ES-I3 (cell line): ENCODE measurements around the gene ISCA1.

Source experiments
- H3K36me3 ChIP-seq: 2 replicates; pipeline ENCODE4 v1.6.1; 2013; ENCODE audit warnings: mild to moderate bottlenecking, low read length, control low read depth, moderate library complexity; ENCODE audit not compliant: insufficient read depth
- H3K4me1 ChIP-seq: 2 replicates; pipeline ENCODE4 v1.6.1; 2013; ENCODE audit warnings: mild to moderate bottlenecking, control low read depth, low read length; ENCODE audit not compliant: insufficient read depth
- H3K9ac ChIP-seq: 2 replicates; pipeline ENCODE4 v1.6.1; 2013; ENCODE audit warnings: low read depth, mild to moderate bottlenecking, low read length, moderate library complexity
- H3K9me3 ChIP-seq: 2 replicates; pipeline ENCODE4 v1.6.1; 2013; ENCODE audit warnings: mild to moderate bottlenecking, low read length, moderate library complexity; ENCODE audit not compliant: control insufficient read depth, insufficient read depth

Gene ISCA1

DNA sequence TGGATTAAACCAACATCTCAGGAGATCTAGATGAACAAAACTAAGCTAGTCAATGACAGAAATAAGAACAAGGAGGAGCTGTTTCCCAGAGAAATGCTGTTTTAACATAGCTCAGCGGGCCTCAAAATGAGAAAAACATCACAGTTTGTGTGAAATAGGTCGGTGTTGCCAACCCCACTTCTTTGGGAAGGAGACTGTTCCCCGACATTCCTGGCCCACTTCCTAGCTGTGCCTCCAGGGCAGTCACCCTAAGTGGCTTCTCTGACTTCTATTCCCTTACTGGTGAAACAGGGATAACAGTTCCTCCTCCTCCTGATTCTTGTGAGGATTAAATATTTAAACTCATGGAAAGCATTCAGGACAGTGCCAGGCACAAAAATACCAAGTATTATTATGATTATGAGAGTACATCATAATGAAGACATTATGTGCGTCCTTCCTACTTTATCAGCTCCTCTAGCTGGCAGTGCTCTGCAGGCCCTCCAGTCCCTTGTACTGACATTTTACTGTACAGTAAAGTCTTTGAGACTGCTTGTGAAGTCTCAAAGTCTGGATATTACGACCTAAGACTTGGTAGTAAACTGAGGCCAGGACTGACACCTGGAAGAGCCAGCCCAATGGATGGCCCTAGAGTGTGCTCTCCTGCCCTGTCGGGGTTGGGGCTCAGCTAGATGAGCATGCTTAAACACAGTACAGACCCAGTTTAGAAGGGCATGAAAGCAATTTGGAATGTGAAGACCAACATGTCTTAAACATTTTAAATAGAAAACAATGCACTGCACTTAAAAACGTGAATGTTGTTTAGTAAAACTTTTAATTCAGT, 7.3 kb downstream of the ISCA1 start:
- Histone ChIP-seq H3K36me3 (peaks cover 12% of the 10 kb centered on the region; the same call in 1 of the 2 replicates), H3K4me1 (peaks cover 4% of the 10 kb centered on the region; the same call in 1 of the 2 replicates), H3K9me3 (no peaks in the 10 kb centered on the region), H3K9ac (no peak overlapping the region)

DNA sequence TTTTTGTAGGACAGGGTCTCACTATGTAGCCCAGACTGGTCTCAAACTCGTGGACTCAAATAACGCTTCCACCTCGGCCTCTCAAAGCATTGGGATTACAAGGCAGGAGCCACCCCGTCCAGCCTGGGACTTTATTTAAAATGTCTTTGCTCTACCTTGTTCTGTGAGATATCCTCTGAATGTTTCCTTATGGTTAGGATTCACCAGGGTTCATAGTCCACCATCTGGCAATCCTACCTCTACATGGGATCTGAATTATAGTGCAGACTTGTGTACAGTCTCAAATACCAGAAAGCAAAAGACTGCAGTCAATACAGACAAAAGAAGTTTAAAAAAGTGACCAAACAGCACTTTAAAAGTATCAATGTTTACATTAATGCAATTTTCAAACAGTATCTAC, 10.1 kb downstream of the ISCA1 start:
- Histone ChIP-seq H3K36me3 (peaks cover 10% of the 10 kb centered on the region; the same call in 1 of the 2 replicates), H3K9me3 (no peaks in the 10 kb centered on the region), H3K9ac (no peak overlapping the region), H3K4me1 (peaks cover 2% of the 10 kb centered on the region; the same call in 1 of the 2 replicates)

DNA sequence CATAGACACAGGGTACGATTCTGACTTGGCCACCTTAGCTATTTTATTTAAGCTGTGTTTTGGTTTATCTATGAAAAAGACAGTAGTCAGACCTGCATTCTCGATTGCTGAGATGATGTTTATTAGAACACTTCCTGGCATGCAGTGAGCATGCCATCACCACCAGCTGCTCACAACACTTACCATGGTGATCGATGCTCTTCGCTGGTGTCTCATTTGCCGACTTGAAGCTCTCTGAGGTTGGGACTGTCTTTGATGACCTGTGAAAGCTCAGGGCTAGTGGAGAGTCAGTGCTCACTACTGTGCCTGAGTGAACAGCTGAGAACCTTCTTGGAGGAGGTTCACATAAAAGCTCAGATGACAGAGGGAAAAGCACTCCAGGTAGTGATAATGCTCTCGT, 18.5 kb downstream of the ISCA1 start:
- Histone ChIP-seq H3K4me1 (peaks cover 8% of the 10 kb centered on the region; the same call in 1 of the 2 replicates), H3K9ac (no peak overlapping the region), H3K9me3 (no peaks in the 10 kb centered on the region), H3K36me3 (no peaks in the 10 kb centered on the region; the same call in 1 of the 2 replicates)

DNA sequence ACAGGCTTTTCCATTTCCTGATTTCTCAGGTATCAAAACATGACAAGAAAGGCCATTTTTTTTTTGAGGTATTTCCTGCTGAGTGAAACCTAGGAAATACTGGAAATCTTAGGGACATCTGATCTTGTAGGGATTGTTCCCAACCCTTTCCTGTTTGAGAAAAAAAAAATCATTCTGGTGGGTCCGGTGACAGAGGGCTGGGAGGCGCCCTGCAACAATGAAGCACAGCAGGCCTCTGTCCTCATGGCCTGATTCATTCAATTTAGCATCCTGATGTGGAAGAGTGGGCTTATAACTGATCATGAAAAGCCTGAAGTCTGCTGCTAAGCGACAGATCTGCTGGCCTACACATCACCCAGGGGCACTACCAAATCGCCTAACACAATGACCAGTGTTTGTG, 19.8 kb downstream of the ISCA1 start:
- no peak overlapping the region for H3K9ac ChIP-seq
- no peaks in the 10 kb centered on the region; the same call in 1 of the 2 replicates for H3K36me3 ChIP-seq
- H3K9me3 ChIP-seq = no peaks in the 10 kb centered on the region
- H3K4me1 ChIP-seq = peaks cover 8% of the 10 kb centered on the region; the same call in 1 of the 2 replicates

DNA sequence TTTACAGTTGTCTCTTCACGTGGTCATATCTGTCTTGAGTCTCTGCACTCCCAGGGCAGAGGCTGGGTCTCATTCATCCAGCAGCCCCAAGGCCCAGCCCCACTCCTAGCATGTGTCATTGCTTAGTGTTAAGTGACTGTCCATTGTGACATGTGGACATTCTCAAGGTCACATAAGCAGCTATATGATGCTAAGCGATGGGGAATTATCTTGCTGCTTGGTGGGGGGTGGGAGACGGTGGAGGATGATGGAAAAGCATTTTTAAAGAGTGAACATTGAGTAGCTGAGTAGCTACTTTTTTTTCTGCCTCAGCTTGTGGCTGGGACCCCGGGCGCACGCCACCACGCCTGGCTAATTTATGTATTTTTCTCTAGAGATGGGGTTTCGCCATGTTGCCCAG, 22.8 kb downstream of the ISCA1 start, which contains the start of gene C9orf153:
C9orf153 (minus strand) TSS at position 101 of the 400 bp plus-strand sequence. CDS start 30,054 bp downstream, outside the sequence.
- H3K36me3 ChIP-seq = no peaks in the 10 kb centered on the region; the same call in 1 of the 2 replicates
- peaks cover 8% of the 10 kb centered on the region; the same call in 1 of the 2 replicates for H3K4me1 ChIP-seq
- H3K9me3 ChIP-seq = no peaks in the 10 kb centered on the region
- H3K9ac ChIP-seq = no peak within 1 kb of the TSS

DNA sequence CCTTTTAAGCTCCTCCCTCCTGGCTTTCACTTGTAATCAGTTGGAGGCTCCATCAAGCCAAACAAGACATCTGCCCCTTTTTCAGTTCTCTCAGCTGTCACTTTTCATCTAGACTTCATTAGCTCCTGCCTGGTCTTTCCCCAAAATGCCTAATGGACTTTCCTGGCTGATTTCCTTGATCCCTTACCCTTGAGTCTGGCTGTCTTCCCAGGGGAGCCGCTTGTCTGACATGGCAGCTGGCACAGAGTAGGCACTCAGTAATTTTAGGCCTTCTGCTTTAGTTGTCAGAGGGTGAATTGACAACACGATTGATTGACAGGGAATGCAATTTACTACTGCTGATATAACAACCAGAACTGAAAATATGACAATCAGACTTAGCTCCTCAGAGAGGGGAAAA, 24.9 kb downstream of the ISCA1 start:
- Histone ChIP-seq H3K9me3 (peaks cover 11% of the 10 kb centered on the region), H3K4me1 (peaks cover 2% of the 10 kb centered on the region; the same call in 1 of the 2 replicates), H3K36me3 (no peaks in the 10 kb centered on the region), H3K9ac (no peak overlapping the region)

DNA sequence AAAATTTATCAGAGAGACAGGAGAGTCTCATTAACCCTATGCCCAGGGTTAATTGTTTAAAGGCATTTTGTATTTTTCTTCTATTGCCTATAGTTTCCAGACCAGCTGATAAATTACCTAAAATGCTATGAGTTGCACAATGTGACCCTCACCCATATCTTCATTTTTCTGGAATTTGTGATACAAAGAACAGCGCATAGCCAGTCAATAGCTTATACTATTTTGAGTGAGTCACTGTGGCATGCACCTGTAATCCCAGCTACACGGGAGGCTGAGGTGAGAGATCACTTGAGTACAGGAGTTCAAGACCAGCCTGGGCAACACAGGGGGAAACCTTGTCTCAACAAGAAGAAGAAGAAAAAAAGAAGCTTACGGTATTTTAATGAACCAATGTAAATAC, 25.7 kb downstream of the ISCA1 start:
- Histone ChIP-seq H3K4me1 (no peaks in the 10 kb centered on the region), H3K36me3 (no peaks in the 10 kb centered on the region), H3K9me3 (peaks cover 13% of the 10 kb centered on the region), H3K9ac (no peak overlapping the region)

DNA sequence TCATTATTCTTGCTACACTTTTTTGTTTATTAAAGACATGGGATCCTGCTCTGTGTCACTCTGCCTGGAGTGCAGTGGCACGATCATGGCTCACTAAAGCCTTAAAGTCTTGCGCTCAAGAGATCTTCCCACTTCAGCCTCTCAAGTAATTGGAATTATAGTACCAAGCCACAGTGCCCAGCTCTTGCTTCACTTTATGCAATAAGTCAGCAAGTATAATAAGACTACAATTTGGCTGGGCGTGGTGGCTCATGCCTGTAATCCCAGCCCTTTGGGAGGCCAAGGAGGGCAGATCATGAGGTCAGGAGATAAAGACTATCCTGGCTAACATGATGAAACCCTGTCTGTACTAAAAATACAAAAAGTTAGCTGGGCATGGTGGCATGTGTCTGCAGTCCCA, 28.8 kb downstream of the ISCA1 start:
- H3K9me3 ChIP-seq = peaks cover 13% of the 10 kb centered on the region
- no peaks in the 10 kb centered on the region for H3K4me1 ChIP-seq
- no peaks in the 10 kb centered on the region for H3K36me3 ChIP-seq
- H3K9ac ChIP-seq = no peak overlapping the region

DNA sequence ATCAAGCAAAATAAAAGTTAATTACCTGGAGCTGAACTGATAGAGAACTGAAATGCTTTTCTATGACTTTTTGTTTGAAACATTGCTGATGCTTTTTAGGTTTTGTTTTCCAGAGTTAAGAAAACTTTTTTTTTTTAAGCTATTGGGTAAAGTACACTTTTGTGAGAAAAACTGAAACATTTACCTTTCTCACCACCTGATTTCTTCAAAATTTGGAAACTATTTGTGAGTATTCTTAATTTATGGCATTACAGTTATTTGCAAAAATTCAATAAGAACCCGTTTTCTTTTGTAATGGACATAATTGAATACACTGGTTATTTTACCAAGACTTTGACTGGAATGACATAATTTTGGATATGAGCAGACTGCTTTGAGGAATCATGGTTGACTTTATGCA, 29.5 kb downstream of the ISCA1 start:
- Histone ChIP-seq H3K4me1 (no peaks in the 10 kb centered on the region), H3K9ac (no peak overlapping the region), H3K36me3 (no peaks in the 10 kb centered on the region), H3K9me3 (peaks cover 13% of the 10 kb centered on the region)

DNA sequence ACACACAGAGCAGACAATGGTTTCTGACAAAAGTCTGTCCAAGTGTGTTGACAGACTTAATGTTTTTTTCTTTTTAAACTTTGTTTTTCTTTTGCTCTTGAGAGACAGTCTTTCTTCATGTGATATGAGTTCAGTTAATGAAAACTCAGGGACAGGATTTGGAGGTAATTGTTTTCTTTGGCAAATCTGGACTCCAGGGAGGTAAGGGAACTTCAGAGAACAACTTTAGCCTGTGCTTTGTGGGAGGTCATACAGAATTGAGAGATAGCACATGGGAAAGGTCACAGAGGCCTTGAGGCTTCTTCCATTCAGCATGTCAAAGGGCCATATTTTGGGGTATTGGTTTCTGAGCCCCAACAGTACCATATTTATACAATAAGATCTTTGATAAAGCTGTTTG, 32.2 kb downstream of the ISCA1 start:
- H3K4me1 ChIP-seq = no peaks in the 10 kb centered on the region
- peaks cover 13% of the 10 kb centered on the region for H3K9me3 ChIP-seq
- H3K9ac ChIP-seq = no peak overlapping the region
- H3K36me3 ChIP-seq = no peaks in the 10 kb centered on the region

DNA sequence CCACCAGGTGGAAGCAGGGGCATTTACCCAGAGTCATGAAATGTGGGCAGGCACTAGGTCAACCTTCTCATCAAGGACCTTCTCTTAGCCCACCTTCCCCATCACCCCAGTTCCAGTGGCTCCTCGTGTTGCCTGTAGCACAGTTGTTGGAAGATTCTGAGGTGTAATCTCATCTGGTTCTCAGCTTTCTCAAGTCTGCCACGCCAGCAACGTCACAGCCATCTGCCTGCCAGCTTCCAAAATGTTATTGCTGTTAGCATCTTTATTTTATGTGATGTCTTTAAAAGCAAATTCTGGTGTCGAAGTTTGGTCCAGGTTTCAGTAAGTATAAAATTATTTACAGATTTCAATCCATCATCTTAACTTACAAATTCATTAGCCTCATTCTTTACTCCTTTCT, 33.6 kb downstream of the ISCA1 start:
- peaks cover 13% of the 10 kb centered on the region for H3K9me3 ChIP-seq
- H3K9ac ChIP-seq = no peak overlapping the region
- H3K4me1 ChIP-seq = no peaks in the 10 kb centered on the region
- H3K36me3 ChIP-seq = no peaks in the 10 kb centered on the region

DNA sequence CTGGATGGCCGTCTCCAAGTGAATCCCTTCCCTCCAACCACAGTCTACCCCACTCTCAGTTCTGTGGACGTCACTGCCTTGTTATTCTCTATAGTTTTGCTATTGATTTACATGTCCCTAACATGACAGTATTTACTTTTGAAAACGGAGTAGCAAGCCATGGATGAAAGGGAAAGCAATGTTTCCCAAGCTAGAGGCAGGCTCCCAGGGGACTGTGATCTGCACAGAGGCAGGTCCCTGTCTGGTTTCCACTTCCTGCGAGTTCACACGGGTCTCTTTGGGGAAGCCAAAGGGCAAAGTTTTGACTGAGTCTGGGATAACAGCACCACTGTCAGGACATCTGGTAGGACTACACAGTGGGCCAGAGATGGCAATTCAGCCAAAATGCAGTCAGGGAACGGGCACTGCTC, 35.6 kb downstream of the ISCA1 start:
- no peak overlapping the region for H3K9ac ChIP-seq

DNA sequence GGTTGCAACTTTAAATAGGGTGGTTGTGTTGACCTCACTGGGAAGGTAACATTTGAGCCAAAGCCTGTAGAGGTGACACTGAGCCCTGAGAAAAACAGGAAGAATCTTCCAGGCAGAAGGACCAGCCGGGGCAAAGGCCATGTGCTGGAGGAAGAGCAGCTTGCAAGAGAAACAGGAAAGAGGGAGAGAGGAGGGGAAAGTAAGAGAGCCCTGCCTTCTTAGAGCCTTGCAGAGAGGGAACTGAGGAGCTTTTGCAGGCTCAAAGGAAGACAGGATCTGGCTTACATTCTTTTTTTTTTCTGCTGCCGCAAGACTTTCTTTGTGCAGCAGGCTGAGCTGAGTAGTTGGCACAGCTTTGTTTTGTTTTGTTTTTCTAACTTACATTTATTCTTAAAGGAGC, 40.3 kb downstream of the ISCA1 start:
- H3K4me1 ChIP-seq = no peaks in the 10 kb centered on the region
- no peak overlapping the region for H3K9ac ChIP-seq
- H3K36me3 ChIP-seq = no peaks in the 10 kb centered on the region
- no peaks in the 10 kb centered on the region for H3K9me3 ChIP-seq

More for the DNA sequence above, 35.6 kb downstream of the ISCA1 start:
- no peaks in the 10 kb centered on the region for H3K4me1 ChIP-seq
- H3K36me3 ChIP-seq = no peaks in the 10 kb centered on the region
- H3K9me3 ChIP-seq = no peaks in the 10 kb centered on the region

DNA sequence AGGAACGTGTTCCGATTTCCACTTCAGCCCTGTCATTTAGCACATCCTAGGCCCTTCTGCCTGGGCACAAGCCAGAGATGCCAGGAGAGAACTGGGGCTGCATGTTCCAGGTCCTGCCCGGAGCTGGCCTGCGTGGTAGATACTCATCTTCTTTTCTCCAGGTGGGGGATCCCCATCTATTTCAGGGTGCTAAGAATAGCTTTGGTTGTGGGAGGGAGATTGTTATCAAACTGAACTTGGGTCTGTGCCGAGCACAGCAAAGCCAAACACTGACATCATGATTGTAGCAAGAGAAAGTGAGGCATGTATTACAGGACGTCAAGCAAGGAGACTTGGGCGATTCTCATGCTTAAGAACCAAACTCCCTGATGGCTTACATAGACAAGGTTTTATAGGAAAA, 41.1 kb downstream of the ISCA1 start:
- Histone ChIP-seq H3K36me3 (no peaks in the 10 kb centered on the region), H3K4me1 (no peaks in the 10 kb centered on the region), H3K9me3 (no peaks in the 10 kb centered on the region), H3K9ac (no peak overlapping the region)
